ENCODE results near the gene CIITA. TPM values are rescaled to one million over a fixed set of nuclear protein-coding genes. Genes with fewer than 3 reads are reported as not detected.
A peak's percentile ranks its signal among the peaks of the same experiment; 100 is the strongest.

Gene CIITA
- total RNA-seq, 2 donors from 2014 or later, result 6.5 to 6.6 TPM

DNA sequence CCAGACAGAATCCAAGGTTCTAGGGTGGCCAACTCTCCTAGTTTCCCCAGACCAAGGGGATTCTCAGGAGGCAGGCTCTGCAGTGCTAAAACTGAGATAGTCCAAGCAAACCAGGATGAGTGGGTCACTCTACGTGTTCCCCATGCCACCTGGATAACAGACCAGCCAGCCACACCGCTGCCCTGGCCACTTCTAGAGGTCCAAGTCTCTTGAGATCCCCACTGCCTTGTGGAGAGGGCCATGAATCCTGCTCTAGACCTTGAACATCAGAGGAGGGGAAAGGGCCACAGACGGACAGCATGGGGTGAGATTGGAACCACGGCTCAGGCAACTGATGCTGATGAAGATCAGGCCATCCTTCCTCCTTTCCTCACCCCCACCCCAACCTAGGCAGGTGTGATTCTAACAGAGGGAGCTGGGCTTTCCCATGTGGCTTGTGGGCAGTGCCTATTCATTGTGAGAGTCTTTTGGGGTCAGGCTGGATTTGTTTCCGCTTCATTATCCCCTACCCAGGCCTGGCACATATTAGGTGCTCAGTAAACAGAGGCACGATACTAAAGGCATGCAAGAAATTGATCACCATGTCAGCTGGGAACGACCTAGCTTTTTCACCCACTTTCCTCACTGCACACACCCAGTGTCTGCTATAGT is 41.6 kb upstream of the CIITA start:
- no peak for DNase-seq
- Histone ChIP-seq H3K4me3 (no peak overlapping the region), H3K9me3 (no peaks in the 10 kb centered on the region), H3K4me1 (peaks cover 18% of the 10 kb centered on the region), H3K27ac (no peak overlapping the region), H3K27me3 (no peaks in the 10 kb centered on the region), H3K36me3 (replicated peaks in 1 of 2; ENCODE audit: insufficient read depth in 1 of 2, low read depth in 2 of 2) (no peaks in the 10 kb centered on the region)
- TF ChIP-seq, protein P1, sequence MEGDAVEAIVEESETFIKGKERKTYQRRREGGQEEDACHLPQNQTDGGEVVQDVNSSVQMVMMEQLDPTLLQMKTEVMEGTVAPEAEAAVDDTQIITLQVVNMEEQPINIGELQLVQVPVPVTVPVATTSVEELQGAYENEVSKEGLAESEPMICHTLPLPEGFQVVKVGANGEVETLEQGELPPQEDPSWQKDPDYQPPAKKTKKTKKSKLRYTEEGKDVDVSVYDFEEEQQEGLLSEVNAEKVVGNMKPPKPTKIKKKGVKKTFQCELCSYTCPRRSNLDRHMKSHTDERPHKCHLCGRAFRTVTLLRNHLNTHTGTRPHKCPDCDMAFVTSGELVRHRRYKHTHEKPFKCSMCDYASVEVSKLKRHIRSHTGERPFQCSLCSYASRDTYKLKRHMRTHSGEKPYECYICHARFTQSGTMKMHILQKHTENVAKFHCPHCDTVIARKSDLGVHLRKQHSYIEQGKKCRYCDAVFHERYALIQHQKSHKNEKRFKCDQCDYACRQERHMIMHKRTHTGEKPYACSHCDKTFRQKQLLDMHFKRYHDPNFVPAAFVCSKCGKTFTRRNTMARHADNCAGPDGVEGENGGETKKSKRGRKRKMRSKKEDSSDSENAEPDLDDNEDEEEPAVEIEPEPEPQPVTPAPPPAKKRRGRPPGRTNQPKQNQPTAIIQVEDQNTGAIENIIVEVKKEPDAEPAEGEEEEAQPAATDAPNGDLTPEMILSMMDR (IDR thresholded peaks at IDR 0.05), result no peak
- no peak for TF ChIP-seq POLR2A (IDR thresholded peaks at IDR 0.05)
- WGBS, 2 donors, result 74 to 85% methylated on average over 4 to 7 of the region's 7 CpGs
- no peak for ATAC-seq
- intact Hi-C loops (cut with DNase I), result loop anchor here (10.0 kb wide), 1 partner anchor 79 kb away; no protein-coding TSS in a partner anchor

DNA sequence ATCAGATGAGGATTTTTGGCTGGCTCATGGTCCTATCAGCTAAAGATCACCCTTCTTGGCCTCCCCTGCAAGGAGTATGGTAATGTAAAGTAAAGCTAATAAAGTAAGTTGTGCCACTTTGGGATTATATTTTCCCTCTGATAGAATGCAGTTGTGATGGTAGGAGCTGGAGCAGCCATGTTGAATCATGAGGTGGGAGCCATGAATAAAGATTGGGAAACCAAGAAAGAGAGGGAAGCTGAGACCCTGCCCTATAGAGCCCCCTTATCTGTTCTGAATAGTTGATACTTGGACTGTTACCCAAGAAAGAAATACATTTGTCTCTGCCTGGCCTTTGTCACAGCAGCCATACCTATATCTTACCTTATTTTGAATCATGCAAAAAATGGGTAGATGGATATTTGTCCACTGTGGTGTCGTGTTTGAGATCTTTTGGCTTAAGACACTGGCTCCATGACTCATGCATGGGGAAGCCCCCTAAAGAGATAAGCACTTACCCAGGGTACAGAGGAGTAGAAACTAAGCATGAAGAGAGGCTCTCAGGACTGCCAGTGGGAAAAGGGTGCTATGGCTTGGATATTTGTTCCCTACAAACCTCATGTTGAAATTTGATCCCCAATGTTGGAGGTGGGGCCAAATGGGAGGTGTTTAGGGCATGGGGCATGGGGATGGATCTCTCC is 40.7 kb upstream of the CIITA start:
- Histone ChIP-seq H3K27me3 (no peaks in the 10 kb centered on the region), H3K9me3 (no peaks in the 10 kb centered on the region), H3K4me3 (no peak overlapping the region), H3K27ac (no peak overlapping the region), H3K36me3 (replicated peaks in 1 of 2; ENCODE audit: insufficient read depth in 1 of 2, low read depth in 2 of 2) (no peaks in the 10 kb centered on the region), H3K4me1 (peaks cover 21% of the 10 kb centered on the region)
- DNase-seq (no peak), ATAC-seq (no peak)
- intact Hi-C loops (cut with DNase I), result loop anchor here (10.0 kb wide), 1 partner anchor 78 kb away; no protein-coding TSS in a partner anchor
- WGBS, 2 donors, result 77 to 80% methylated on average over 1 of the region's 1 CpG
- TF ChIP-seq POLR2A (IDR thresholded peaks at IDR 0.05), result no peak
- TF ChIP-seq, protein P1 (IDR thresholded peaks at IDR 0.05), result no peak

DNA sequence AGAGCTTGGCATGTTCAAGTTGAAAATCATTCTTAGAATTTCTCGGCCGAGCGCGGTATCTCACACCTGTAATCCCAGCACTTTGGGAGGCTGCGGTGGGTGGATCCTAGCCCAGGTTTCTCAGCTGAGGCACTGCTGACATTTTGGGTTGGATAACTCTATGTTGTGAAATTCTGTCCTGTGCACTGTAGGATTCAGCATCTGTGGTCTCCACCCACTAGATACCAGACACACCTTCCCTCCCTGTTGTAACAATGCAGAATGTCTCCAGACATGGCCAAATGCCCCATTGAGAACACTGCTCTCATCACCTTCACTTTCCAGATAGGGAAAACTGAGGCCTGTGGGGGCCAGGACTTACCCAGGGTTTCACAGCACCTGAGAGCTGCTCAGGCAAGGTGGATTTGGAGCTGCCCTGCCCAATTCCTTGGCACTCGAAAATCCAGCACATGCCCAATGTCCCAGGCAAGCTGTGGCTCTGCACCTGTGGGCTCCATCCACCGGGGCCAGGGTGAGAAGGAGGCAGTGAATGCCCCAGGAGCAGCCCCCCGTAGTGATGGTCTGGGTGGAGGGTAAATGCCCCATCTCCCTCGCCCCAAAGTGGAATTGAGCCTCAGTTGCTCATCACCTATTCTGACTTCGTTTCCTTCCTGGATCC is 38.3 kb upstream of the CIITA start:
- peak; percentile 53 for ATAC-seq
- Histone ChIP-seq H3K4me3 (no peak overlapping the region), H3K4me1 (peaks cover 21% of the 10 kb centered on the region), H3K36me3 (replicated peaks in 1 of 2; ENCODE audit: insufficient read depth in 1 of 2, low read depth in 2 of 2) (no peaks in the 10 kb centered on the region), H3K27me3 (no peaks in the 10 kb centered on the region), H3K27ac (peak overlapping the region in 2 of 4 donors; percentile 3 to 28), H3K9me3 (no peaks in the 10 kb centered on the region)
- WGBS, 2 donors, result 82 to 86% methylated on average over 8 to 10 of the region's 10 CpGs
- intact Hi-C loops (cut with DNase I), result loop anchor here (10.0 kb wide), 1 partner anchor 76 kb away; no protein-coding TSS in a partner anchor
- TF ChIP-seq POLR2A (IDR thresholded peaks at IDR 0.05), result no peak
- TF ChIP-seq, protein P1 (IDR thresholded peaks at IDR 0.05), result no peak
- DNase-seq, result no peak

DNA sequence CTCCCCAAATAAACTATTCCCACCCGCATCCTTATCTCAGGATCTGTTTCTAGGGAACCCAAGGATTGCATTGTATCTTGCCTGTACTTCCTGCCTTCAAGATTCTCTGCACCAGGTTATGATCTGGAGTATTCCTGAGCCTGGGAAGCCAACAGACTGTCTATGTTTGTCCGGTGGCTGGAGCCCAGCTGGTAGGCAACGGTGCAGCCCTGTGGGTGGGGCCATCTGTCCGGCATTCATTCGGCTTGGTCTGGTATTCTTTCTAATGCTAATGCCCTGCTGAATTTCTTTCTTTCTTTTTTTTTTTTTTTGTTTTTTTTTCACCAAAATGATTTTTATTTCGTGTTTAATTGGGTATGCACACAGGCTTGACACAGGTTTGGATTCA is 37.7 kb upstream of the CIITA start:
- DNase-seq, result peak; percentile 77 to 84 (median 82)
- peak; percentile 92 for ATAC-seq
- 26 to 49% methylated on average over 6 of the region's 6 CpGs for WGBS, 2 donors
- intact Hi-C loops (cut with DNase I), result loop anchor here (10.0 kb wide), 1 partner anchor 76 kb away; no protein-coding TSS in a partner anchor
- Histone ChIP-seq H3K36me3 (replicated peaks in 1 of 2; ENCODE audit: insufficient read depth in 1 of 2, low read depth in 2 of 2) (no peaks in the 10 kb centered on the region), H3K27ac (peak overlapping the region in 2 of 4 donors; percentile 3 to 28), H3K9me3 (no peaks in the 10 kb centered on the region), H3K4me3 (no peak overlapping the region), H3K4me1 (peaks cover 21% of the 10 kb centered on the region), H3K27me3 (no peaks in the 10 kb centered on the region)
- TF ChIP-seq POLR2A (IDR thresholded peaks at IDR 0.05), result no peak
- TF ChIP-seq, protein P1 (IDR thresholded peaks at IDR 0.05), result no peak
